ENCODE measurements around the gene FGF1. TPM values are rescaled to one million over a fixed set of nuclear protein-coding genes. Genes with fewer than 3 reads are reported as not detected.

FGF1 gene
- total RNA-seq, 1 donor from 2014 or later: 9.9 TPM

- DNase-seq (ENCODE audit: low spot score): no peak
Observed at GRCh38 chr5:142544946-142545649, 140.8 kb downstream of the FGF1 start.

- no peak for DNase-seq (ENCODE audit: low spot score)
Observed at GRCh38 chr5:142544071-142544753, 141.7 kb downstream of the FGF1 start.

GRCh38 chr5:142542906-142543305 is 143.0 kb downstream of the FGF1 start:
- DNase-seq (ENCODE audit: low spot score): no peak

Other genes with a start within 250 kb of the FGF1 start
- 75.0 TPM for gene ARHGAP26, start 84.3 kb upstream of the FGF1 start, total RNA-seq